Mammary epithelial cell (primary cell): ENCODE data around the gene CDKN1C.

Experiments
- EZH2 ChIP-seq: IDR thresholded peaks from 2 replicates; pipeline ENCODE4 v1.6.1; 2012; ENCODE audit warnings: low read length, inconsistent platforms, borderline replicate concordance
- TF ChIP-seq, protein P1 (sequence below), 2 donors: IDR thresholded peaks in 1 of 2; conservative IDR thresholded peaks in 1 of 2; 2 replicates each; pipeline ENCODE4 v1.5.1; 2011 to 2012; ENCODE audit warnings: inconsistent platforms in 2 of 2, low read length in 2 of 2, mild to moderate bottlenecking in 2 of 2, control low read depth in 1 of 2, low read depth in 1 of 2; ENCODE audit not compliant: insufficient read depth in 1 of 2; ENCODE audit errors: extremely low read depth in 1 of 2

DNA sequence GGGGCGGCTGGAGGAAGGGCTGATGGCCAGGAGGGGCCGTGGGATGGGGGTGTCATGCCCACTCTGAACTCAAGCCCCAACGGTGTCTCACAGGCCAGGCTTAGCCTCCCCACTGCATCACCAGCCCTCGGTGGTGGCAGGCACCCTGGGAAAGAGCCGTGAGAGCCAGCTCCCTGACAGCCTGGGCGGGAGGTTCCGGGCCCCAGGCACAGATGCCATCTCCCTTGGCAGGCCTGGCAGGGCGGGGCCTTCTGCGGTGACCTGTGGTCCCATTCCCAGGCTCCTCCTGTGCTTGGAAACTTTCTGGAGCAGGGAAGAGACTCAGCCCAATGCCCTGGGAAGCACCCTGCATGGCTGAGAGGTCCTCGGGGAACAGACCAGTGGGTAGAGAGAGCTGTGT lies 38.8 kb upstream of the CDKN1C start:
- TF ChIP-seq, protein P1, sequence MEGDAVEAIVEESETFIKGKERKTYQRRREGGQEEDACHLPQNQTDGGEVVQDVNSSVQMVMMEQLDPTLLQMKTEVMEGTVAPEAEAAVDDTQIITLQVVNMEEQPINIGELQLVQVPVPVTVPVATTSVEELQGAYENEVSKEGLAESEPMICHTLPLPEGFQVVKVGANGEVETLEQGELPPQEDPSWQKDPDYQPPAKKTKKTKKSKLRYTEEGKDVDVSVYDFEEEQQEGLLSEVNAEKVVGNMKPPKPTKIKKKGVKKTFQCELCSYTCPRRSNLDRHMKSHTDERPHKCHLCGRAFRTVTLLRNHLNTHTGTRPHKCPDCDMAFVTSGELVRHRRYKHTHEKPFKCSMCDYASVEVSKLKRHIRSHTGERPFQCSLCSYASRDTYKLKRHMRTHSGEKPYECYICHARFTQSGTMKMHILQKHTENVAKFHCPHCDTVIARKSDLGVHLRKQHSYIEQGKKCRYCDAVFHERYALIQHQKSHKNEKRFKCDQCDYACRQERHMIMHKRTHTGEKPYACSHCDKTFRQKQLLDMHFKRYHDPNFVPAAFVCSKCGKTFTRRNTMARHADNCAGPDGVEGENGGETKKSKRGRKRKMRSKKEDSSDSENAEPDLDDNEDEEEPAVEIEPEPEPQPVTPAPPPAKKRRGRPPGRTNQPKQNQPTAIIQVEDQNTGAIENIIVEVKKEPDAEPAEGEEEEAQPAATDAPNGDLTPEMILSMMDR (conservative IDR thresholded peaks at IDR 0.05 in 1 of 2, IDR thresholded peaks at IDR 0.05 in 1 of 2; ENCODE audit: extremely low read depth in 1 of 2, insufficient read depth in 1 of 2, low read depth in 1 of 2, low read length in 2 of 2) = no peak
- TF ChIP-seq EZH2 = no peak
